Peyer's patch (tissue), 4 donors: ENCODE data around the gene NAV2. TPM values are rescaled to one million over a fixed set of nuclear protein-coding genes. Genes with fewer than 3 reads are reported as not detected.

Experiments
- DNase-seq, 3 donors: peaks; one replicate each; pipeline ENCODE4 v3.0.0-alpha.2; 2017 to 2019
- H3K27ac ChIP-seq, 4 donors: fragments of 200-600 bp; sonication (generic); one replicate each; pipeline ENCODE4 v1.5.1; 2016 to 2019
- H3K27me3 ChIP-seq, 2 donors: fragments of 200-600 bp; sonication (generic); one replicate each; pipeline ENCODE4 v1.5.1; 2019
- H3K36me3 ChIP-seq, 3 donors: fragments of 200-600 bp; sonication (generic); one replicate each; pipeline ENCODE4 v1.5.1; 2016 to 2019
- H3K4me1 ChIP-seq, 4 donors: fragments of 200-600 bp; sonication (generic); one replicate each; pipeline ENCODE4 v1.5.1; 2016 to 2019
- H3K4me3 ChIP-seq, 4 donors: fragments of 200-600 bp; sonication (generic); 1 replicate in 3 of 4; 2 replicates in 1 of 4; pipeline ENCODE4 v1.5.1; 2016 to 2019; ENCODE audit warnings: mild to moderate bottlenecking in 1 of 4
- H3K9me3 ChIP-seq, 4 donors: fragments of 200-600 bp; sonication (generic); one replicate each; pipeline ENCODE4 v1.5.1; 2016 to 2019; ENCODE audit warnings: mild to moderate bottlenecking in 1 of 4
- POLR2A ChIP-seq, 2 donors: fragments of 450-650 bp; IDR thresholded peaks; one replicate each; pipeline ENCODE4 v1.5.1; 2017; ENCODE audit warnings: antibody characterized with exemption in 2 of 2, mild to moderate bottlenecking in 2 of 2, moderate library complexity in 2 of 2
- total RNA-seq, 4 donors: library from RNA; depleted of rRNA; stranded (reverse); fragments of >200 nt; gene quantifications; one replicate each; pipeline ENCODE4 v1.1.0, GENCODE V29; 2016
- TF ChIP-seq, protein P1 (sequence below), 6 experiments: fragments of 450-650 bp in 4 of 6; fragments of 200-600 bp in 2 of 6; sonication (generic) in 1 of 6; IDR thresholded peaks; one replicate each; pipeline ENCODE4 v1.5.1; 2017 to 2019; ENCODE audit warnings: antibody characterized with exemption in 6 of 6, mild to moderate bottlenecking in 3 of 6, moderate library complexity in 1 of 6

NAV2 gene
- total RNA-seq, 4 donors from 2014 or later, result 6.0 to 48.7 (median 20.1) TPM

- H3K27ac ChIP-seq, result no peak overlapping the region
- H3K4me1 ChIP-seq, result peaks cover 0 to 6% (median 0%) of the 10 kb centered on the region in 4 donors
- H3K4me3 ChIP-seq, result no peak overlapping the region
- DNase-seq, result no peak
- no peaks in the 10 kb centered on the region for H3K27me3 ChIP-seq
- H3K9me3 ChIP-seq, result no peaks in the 10 kb centered on the region
- no peak for TF ChIP-seq POLR2A (IDR thresholded peaks at IDR 0.05)
- TF ChIP-seq, protein P1, sequence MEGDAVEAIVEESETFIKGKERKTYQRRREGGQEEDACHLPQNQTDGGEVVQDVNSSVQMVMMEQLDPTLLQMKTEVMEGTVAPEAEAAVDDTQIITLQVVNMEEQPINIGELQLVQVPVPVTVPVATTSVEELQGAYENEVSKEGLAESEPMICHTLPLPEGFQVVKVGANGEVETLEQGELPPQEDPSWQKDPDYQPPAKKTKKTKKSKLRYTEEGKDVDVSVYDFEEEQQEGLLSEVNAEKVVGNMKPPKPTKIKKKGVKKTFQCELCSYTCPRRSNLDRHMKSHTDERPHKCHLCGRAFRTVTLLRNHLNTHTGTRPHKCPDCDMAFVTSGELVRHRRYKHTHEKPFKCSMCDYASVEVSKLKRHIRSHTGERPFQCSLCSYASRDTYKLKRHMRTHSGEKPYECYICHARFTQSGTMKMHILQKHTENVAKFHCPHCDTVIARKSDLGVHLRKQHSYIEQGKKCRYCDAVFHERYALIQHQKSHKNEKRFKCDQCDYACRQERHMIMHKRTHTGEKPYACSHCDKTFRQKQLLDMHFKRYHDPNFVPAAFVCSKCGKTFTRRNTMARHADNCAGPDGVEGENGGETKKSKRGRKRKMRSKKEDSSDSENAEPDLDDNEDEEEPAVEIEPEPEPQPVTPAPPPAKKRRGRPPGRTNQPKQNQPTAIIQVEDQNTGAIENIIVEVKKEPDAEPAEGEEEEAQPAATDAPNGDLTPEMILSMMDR (IDR thresholded peaks at IDR 0.05), result peak in 3 of 6 experiments; percentile 19 to 34 (median 22)
- H3K36me3 ChIP-seq, result peaks cover 0 to 9% (median 0%) of the 10 kb centered on the region in 3 donors
Observed at GRCh38 chr11:19953909-19954308, 241.3 kb downstream of the NAV2 start.

GRCh38 chr11:19954899-19955298 is 242.3 kb downstream of the NAV2 start:
- no peak overlapping the region for H3K27ac ChIP-seq
- H3K9me3 ChIP-seq, result no peaks in the 10 kb centered on the region
- H3K27me3 ChIP-seq, result no peaks in the 10 kb centered on the region
- no peak for TF ChIP-seq POLR2A (IDR thresholded peaks at IDR 0.05)
- TF ChIP-seq, protein P1 (IDR thresholded peaks at IDR 0.05), result no peak
- H3K36me3 ChIP-seq, result no peaks in the 10 kb centered on the region
- DNase-seq, result no peak
- peaks cover 0 to 6% (median 0%) of the 10 kb centered on the region in 4 donors for H3K4me1 ChIP-seq
- no peak overlapping the region for H3K4me3 ChIP-seq

DNA sequence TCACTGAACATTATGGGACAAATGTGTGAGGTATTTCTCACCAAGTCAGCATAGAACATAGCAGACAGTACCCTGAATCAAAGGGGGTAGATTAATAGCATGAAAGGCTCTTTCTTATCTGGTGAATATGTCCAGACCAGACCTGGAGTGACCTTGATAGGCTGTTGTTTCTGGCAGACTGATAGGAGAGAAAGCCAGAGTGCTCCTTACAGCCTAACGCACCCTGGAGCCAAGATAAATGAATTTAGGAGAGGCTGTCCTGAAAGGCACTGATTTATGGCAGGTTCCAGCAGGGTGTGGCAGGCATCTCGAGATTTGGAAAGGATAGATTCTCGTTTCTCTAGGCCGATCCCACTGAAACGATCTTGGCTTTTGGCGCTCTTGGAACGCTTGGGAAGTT is 243.0 kb downstream of the NAV2 start:
- peaks cover 0 to 6% (median 0%) of the 10 kb centered on the region in 4 donors for H3K4me1 ChIP-seq
- no peaks in the 10 kb centered on the region for H3K36me3 ChIP-seq
- no peaks in the 10 kb centered on the region for H3K9me3 ChIP-seq
- H3K27ac ChIP-seq, result no peak overlapping the region
- no peak overlapping the region for H3K4me3 ChIP-seq
- TF ChIP-seq POLR2A (IDR thresholded peaks at IDR 0.05), result no peak
- DNase-seq, result no peak
- H3K27me3 ChIP-seq, result no peaks in the 10 kb centered on the region

DNA sequence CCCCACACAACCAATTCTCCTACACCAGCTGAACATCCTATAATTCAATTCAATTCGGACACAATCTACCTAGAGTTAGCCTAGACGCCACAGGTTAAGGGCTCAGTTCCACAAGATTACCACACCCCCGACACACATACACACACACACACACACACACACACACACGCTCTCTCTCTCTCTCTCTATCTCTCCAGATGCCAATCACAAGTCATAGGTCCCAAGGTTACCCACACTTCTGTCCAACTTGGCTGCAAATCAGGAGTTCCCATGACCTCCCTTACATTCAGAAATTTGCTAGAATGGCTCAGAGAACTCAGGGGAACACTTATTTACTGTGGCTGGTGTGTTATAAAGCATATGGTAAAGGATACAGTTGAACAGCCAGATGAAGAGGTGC is 243.6 kb downstream of the NAV2 start:
- TF ChIP-seq POLR2A (IDR thresholded peaks at IDR 0.05), result no peak
- TF ChIP-seq, protein P1 (IDR thresholded peaks at IDR 0.05), result no peak
- Histone ChIP-seq H3K9me3 (no peaks in the 10 kb centered on the region), H3K27me3 (no peaks in the 10 kb centered on the region), H3K4me3 (no peak overlapping the region), H3K4me1 (peaks cover 0 to 6% (median 0%) of the 10 kb centered on the region in 4 donors), H3K27ac (no peak overlapping the region), H3K36me3 (no peaks in the 10 kb centered on the region)
- DNase-seq, result no peak

DNA sequence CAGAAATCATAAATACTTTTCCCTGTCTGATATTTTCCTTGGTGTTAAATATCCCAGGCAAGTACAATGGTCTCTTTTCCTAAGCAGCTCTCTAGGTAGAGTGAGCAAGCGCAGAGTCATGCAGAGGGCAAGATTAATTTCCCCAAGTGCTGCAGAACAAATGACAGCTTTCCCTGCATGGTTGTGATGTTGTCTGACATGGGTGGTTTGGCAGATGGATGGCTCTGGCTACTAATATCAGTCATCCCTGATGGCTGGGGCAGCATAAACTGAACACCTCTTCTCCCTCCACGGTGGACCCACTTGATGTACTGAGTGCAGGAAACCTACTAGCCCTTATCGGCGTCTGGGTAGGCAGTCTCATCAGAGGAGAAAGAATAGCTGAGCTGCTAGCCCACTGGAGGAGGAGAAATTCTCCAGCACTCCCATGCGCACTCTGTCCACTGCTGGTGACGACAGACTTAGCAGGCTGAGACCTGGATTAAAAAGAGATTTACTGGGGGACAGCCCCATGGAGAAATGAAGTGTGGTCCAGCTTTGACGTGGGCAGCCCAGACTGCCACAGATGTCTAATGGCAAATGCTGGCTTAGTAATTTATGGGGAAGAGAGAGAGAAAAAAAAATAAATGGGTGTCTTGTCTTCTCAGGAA is 244.8 kb downstream of the NAV2 start:
- no peak for DNase-seq
- no peaks in the 10 kb centered on the region for H3K27me3 ChIP-seq
- no peak for TF ChIP-seq POLR2A (IDR thresholded peaks at IDR 0.05)
- TF ChIP-seq, protein P1 (IDR thresholded peaks at IDR 0.05), result no peak

DNA sequence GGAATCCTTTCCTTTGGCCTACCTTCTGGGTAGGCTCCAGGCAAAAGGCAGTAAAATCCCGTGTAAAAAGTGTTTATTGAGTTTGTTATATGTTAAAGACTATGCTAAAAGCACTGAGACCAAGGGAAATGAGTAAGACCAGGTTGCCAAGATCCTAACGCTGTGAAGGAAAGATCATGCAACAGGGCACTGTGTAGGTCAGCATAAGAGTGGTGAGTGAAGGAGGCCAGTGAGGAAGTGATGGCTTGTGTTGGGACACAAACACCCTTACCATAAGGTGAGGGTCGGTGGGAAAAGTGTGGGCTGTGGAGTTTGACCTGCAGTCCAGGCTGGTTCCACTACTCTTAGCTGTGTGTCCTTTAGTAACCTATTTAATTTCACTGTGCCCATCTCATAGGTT is 245.6 kb downstream of the NAV2 start:
- Histone ChIP-seq H3K4me3 (no peak overlapping the region), H3K27me3 (no peaks in the 10 kb centered on the region), H3K27ac (no peak overlapping the region), H3K4me1 (no peaks in the 10 kb centered on the region), H3K9me3 (no peaks in the 10 kb centered on the region), H3K36me3 (no peaks in the 10 kb centered on the region)
- DNase-seq, result no peak
- TF ChIP-seq, protein P1 (IDR thresholded peaks at IDR 0.05), result no peak
- no peak for TF ChIP-seq POLR2A (IDR thresholded peaks at IDR 0.05)

More for the DNA sequence above, 244.8 kb downstream of the NAV2 start:
- no peak overlapping the region for H3K4me3 ChIP-seq
- no peaks in the 10 kb centered on the region for H3K4me1 ChIP-seq
- no peaks in the 10 kb centered on the region for H3K9me3 ChIP-seq
- H3K36me3 ChIP-seq, result no peaks in the 10 kb centered on the region
- no peak overlapping the region for H3K27ac ChIP-seq
